Hypothalamus (tissue), 51 donors: ENCODE results near the gene EGFLAM.

Experiments
- DNase-seq, 51 donors: peaks; one replicate each; lab custom pipeline; 2025; lab: John Stamatoyannopoulos, UW

Gene EGFLAM

DNA sequence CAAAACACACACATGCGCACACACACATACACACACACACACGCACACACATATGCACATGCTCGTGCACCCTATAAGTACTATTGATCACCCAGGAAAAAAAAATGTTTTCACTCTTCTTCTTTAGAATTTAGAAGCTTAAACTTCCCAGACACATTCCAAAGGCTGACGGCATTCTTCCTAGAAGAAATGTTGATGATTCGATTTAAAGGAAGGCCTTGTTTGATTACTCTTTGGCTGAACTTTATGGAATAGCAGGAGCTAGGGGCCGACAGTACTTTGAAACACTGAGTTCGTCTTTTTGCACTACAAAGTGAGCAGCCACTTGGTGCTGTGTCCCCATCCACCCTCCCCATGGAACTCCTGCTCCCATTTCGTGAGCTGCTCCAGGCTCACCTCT lies 113.2 kb downstream of the EGFLAM start:
- DNase-seq, result no peak

DNA sequence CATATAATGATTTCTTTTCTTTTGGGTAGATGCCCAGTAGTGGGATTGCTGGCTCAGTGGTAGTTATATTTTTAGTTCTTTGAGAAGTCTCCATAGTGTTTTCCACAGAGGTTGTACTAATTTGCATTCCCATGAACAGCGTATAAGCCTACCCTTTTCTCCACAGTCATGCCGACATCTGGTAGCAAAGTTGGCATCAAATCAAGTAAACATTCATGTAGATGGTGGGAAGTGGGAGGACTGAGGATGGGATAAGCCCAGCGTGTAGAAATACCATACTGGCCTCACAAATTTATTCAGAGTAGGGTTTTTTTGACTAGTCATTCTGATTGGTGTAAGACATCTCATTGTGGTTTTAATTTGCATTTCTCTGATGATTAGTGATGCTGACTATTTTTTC lies 115.4 kb downstream of the EGFLAM start:
- DNase-seq, result peak in 1 of 51 donors; percentile 1

DNA sequence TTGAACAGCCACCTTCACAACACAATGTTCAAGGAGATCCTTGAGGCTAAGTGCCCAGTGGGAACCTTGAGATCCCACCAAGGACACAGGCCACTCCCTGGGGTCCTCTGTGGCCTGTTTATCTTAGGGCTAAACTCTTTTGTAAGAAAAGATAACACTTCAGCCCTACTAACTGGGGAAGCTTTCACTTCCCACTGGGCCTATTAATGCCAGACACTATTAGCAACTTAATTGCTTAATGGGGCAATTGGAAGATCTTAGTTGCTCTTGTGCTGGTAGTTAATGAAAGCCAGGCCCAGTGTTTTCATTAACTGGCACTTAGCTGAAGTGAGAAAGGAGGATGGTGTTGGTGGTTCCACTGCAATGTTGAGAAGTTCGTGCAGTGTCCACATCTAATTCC lies 117.1 kb downstream of the EGFLAM start:
- DNase-seq, result no peak

DNA sequence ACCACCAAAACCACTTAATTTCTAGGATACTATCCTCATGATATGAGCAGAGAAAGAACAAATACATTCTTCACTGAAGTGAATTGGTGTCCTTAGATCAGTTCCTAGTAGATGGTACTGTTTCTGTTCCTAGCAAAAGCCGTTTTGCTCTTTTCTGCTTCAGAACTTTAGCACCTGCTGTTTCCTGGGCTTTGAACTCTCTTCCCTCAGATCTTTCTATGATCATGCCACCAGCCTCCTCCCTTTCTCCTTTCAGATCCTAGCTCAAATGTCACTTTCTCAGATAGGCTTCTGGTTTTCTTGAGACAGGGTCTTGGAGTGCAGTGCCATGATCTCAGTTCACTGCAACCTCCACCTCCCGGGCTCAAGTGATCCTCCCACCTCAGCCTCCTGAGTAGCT lies 118.0 kb downstream of the EGFLAM start:
- no peak for DNase-seq

DNA sequence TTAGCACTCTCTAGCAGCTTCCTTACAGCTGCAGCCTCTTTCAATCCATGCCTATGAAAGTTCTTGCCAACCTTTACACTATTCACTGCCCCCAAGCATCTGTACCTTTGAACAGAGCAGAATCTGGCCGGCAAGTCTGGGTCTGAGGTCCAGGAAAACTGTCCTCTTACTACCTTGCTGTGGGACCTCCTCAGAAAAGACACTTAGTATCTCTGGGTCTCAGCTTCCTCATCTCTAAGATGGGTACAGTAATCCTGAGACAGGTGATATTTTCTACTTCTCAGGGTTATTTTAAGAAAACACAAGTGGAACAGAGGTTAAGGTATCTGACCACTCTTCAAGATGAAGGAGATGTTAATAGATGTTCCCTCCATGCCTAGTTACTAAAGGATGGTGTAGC lies 120.2 kb downstream of the EGFLAM start:
- DNase-seq, result no peak

DNA sequence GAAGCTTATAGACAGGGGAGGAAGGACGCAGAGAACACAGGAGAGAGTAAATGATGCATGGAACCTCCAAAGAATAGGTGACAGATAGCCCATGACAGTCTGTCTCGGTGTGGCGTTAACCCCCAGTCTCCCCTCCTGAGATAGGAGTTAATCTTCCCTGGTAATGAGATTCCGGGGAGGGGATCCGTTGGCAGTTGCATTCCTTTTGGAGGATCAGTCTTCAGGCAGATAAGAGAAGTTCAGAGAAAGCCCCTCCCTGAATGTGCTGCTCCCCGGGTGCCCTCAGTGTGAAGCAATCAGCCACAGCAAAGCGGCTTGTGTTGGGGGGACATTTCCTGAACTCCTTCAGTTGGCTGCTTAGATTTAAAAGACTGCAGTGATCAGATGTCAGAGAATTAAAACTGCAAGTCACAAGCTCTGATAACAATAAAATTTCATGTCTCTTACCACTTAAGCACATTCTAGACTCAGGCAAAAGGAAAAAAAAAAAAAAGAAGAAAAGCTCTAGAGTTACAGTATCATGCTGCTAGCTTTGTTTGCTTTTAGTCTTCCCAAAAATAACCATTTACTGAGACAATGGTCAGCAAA lies 121.1 kb downstream of the EGFLAM start:
- DNase-seq, result no peak

DNA sequence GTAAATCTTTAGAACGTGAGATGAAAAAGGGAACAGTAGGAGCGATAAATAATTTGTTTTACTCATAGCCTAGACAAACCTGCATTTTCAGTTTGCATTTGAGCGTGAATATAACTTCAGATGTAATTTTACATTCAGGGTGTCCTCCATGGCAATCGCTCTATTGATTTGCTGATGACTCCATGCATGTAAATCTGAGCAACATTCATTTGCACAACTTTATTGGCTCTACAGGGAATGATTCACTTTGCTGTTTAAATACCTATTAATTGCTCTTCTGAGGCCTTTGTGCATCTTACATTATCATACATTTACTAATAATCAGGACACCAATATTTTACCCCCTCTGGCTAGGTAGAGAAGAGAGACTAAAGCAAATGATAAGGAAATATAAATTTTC lies 122.2 kb downstream of the EGFLAM start:
- DNase-seq, result no peak

DNA sequence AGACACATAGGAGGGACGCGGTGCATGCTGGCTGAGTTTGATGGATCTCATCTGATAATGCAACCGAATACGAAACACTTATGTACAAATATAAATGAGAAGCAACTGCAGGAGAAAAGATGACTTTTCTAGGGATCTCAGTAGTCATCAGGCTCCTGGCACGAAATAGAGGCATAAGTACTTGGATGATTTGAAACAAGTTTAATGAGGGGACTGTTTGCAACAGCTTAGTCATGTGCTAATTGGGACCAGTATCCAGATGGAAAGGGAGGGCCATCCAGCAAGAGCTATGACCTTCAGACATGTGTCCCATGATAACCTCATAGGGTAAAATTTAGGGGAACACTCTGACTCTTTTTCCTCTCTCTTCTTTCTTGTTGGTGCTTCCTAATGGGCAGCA lies 123.0 kb downstream of the EGFLAM start:
- no peak for DNase-seq

DNA sequence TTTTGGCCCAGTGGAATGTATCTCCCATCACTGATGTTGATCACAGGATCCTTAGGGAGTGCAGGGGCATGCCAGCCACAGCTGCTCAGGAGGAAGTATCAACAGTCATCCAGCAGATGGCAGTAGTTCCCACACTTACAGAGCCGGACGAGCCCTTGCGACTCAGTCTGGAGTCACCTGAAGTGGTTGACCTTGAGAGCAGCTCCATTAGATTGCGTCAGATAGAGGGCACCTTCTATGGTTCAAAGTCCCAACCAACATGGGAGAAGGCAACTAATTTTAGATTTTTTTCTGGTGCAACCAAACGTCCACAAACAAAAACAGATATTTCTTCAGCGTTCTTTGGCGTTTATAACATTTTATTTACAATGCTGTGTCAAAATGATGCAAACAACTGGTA lies 124.5 kb downstream of the EGFLAM start:
- peak in 41 of 51 donors; percentile 0 to 65 (median 17) for DNase-seq

DNA sequence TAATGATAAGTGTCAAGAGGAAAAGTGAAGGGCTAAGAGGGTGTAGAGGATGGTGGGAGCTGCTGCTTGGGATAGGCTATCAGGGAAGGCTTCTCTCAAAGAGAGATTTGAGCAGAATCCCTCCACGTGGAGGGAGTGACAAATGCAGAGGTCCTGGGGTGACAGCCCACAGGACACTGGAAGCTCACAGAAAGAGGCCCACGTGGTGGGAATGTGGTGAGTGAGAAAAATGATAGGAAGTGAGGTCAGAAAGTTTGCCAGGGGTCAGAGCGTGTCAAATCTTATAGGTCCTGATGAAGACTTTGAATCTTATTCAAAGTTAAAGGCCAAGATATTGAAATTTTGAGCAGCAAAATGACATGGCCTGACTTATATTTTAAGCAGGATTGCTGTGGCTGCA lies 125.3 kb downstream of the EGFLAM start:
- DNase-seq, result no peak

DNA sequence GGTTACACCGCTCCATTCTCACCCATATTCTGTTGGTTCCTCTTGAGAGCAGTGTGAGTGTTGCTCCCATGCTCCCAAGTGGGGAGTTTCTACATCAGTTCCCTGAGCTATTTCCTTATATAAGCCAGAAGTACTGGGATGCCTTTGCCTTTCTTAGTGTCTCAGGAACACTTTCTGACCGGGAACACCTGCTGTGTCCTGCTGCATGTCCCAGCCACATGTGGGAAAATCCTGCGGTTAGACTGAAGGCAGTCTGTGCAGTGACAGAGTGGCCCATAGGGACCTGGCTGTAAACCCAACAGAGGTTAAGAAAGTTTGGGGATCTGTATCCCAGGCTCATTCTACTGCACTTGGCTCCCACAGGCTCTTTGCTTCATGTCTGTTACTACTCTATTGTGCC lies 126.0 kb downstream of the EGFLAM start:
- no peak for DNase-seq

DNA sequence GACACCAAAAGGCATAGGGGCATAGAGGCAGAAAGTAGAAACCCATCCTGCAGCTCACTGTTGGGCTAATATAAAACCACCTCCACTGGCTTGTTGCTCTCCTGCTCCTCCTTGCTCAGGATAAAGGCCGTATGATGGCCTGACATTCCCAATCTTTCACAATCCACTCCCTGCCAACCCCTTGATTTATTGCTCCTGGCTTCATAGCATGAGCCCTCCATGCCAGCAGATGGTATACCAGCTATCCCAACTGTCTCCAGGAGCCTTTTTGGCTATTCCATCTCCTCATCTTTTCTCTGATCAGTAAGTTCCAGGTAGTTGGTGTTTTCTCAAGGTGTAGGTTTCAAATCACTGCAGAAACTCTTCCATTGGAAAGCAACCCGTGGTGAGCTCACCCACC lies 128.8 kb downstream of the EGFLAM start:
- DNase-seq, result no peak

DNA sequence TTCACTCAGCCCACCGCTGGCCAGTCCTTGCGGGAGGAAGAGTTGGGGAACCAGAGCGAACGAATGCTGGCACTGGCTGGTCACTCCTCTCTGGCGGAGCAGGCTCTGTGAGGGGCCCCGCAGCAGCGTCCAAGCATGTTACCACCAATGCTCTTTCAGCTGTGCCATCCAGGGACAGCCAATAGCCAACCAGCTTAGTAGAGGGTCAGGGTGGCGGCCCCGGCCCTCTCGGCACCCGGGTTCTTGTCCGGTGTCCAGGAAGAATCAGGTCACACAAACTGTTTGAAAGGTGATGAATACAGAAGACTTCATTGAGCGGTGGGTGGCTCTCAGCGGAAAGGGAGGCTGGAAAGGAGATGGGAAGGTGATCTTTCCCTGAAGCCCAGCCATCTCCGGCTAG lies 135.3 kb downstream of the EGFLAM start:
- no peak for DNase-seq

DNA sequence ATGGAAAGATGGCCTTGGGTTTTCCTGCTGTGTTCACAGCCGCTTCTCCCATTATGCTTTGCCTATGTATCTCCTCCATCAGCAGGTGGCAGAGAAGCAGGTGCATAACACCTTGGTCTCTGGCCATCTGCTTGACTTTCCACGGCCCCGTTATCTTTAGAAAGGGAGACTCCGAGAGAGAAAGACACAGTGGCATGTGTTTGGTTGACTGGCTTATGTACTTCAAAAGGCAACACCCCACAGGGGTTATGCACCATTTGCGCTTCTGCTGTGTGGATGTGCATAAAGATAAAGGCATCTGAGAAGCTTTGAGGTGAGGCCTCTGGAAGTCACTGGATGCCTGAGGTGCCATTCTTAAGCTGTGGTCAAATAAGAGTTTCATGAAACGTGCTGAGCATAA lies 138.4 kb downstream of the EGFLAM start:
- DNase-seq, result no peak

DNA sequence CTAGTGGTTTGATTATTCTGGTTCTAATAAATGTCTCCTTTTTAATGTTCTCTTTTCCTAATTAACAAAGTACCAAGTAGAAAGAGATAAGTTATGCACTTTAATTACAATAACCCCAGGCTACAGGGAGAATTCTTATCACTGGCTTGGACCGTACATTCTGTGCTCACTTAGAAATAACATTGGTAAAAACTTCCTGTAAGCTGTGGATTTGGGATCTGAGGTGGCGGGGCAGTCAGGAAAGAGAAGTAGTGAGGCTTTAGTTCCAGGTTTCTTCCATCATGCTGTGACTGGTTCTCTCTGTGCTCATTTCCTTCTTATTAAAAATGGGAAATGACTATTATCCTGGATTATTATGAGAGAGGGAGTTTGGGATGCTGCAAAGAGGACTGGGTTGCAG lies 142.0 kb downstream of the EGFLAM start:
- DNase-seq, result no peak

DNA sequence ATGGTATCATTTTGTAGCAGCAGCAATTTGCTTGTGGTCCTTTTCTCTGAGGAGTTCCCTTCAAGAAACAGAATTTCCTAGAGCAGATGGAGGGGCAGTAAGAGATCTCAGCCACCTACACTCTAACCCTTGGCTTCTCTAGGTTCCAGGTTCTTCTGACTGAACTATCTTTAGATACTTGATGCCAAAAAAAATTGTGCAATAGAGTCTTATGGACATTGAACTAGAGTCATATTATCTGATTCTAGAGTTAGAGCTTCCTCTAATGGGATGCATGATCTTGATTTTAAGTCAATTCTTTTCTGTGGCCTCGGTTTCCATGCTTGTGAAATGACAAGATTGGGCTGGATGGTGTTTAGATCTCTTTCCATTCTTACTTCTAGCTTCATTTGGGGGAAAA lies 142.8 kb downstream of the EGFLAM start:
- DNase-seq, result no peak

DNA sequence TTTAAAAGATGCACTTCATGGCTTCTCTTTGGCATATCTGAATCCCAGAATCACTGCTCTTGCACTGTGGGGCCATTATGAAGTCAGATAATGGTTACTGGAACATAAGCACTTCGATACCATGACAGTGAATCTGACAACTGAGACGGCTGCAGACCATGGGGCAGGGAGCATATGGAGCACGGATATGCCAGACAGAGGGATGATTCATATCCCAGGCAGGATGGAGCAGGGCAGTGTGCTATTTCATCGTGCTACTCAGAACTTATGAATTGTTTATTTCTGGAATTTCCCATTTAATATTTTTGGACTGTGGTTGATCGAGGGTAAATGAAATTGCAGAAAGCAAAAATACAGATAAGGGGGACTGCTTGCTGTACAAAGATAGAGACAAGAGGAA lies 145.0 kb downstream of the EGFLAM start:
- DNase-seq, result no peak

DNA sequence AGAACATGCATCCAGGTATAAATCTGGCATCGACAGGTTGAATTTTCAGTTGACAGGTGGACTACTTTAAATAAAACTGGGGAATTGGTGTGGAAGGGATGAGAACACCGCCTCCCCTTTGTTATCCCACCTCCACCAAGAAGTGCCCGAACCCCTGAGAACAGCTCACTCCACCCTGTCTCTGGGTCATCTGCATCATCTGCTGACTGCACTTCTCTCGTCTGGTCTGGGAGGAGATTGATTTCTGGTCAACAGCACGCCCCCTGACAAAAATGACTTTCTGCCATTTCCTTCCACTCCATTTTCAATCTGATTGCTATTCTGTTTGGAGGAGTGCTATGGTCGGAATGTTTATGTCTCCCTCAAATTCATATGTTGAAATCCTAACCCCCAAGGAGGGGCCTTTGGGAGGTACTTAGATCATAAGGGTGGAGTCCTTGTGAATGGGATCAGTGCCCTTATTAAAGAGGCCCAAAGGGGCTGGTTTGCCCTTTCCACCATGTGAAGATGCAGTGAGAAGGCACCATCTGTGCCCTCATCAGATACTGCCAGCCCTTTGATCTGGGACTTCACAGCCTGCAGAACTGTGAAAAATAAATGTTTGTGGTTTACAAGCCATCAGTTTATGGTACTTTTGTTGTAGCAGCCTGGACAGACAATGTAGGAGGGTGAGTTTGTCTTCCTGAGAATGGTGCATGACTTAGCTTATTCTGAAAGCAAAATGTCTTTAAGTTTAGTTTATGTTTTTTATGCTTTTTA lies 145.7 kb downstream of the EGFLAM start:
- no peak for DNase-seq

DNA sequence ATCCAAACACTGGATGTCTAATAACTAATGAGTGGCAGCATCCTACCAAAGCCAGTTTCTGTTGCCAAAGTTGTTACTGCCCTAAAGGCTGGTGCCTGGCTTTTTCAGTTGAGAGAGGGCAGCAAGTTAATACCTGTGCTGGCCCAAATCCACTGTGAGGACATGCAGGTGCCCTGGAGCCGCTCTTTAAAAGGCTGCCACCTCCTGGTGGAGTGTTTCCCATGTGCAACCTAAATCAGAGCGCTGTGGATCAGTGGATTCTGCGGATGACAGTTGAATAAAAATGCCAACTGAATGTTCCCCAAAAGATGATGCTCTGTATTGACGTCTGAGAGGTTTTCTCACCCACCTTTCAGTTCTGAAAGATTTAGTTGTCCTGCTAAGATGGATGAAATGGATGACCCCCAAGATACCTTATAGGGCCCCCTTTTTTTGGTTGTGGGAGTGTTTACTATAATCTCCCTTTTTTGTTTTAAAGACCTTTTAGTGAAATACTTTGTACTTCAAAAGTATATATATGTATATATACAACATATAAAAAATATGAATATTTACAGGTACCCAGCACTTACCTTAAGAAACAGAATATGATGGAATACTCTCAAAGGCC lies 146.4 kb downstream of the EGFLAM start:
- DNase-seq, result no peak

DNA sequence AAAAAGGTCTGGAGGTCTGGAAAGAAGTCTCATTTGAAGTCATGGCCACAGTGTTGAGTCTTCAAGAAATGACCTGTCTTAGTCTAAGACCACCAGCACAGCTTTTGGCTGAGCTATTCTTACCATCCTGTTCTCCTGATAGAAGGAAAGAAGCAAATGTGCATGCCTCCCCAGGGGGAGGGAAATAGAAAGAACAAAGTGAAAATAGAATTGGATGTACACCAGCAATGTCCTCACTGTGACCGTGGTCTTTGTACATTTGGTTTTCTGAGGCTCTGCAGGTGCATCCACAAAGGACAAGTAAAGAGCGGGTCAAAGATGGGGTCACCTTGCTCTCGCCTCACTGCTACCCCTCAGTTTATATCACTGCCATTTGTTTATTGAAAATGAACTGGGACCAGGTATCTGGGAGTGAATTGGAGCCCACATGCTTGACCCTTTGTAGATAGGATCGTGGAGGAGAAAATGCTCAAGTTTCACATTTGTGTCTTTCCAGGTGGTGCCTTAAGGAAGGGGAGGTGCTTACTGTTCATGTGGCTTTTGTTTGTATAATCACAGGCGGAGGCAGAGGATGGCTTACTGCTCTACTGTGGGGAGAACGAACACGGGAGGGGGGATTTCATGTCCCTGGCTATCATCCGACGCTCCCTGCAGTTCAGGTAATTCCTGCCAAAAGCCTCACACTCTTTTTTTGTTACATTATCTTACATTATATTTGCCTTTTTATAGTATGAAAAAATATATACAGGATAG lies 150.3 kb downstream of the EGFLAM start:
- DNase-seq, result no peak

DNA sequence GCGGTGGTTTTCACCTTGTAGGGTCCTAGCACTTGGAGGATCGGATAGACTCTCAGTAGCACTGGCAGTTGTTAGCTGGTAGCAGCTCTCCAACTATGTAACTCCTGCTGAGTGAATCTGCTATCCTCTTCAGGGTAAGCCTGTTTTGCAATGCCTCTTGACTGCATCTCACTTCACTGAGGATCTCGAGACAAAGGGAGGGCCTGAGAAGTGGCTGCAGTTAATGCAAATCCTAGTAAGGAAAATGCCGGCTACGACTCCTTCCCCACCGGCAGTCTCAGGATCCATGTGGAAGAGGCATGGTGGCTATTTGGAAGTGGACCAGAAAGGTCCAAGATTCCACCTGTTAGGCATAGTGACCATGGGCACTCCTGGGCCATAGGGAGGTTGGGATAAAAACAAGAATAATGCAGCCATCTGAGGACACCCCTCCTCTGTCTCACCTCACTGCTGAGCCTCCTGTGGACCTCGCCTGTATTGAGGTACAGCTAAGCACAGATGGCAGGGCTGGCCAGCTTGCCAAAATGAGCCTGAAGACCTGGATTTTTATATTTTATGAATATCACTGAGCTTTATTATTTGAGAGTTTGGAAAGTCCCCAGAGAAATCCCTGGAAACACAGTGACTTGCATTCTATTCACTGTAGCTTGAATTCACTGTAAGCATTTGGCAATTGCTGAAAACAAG lies 152.1 kb downstream of the EGFLAM start:
- DNase-seq, result no peak
